Stimulated activated CD4-positive, alpha-beta T cell treated with anti-CD3 and anti-CD28 coated beads, Interleukin-15, amount 100 ng/mL, for 1 hour (primary cell): Measurements from ENCODE around the gene GYPE.
"Not testable (repeated sequence)": the region's sequence is repeated elsewhere in the genome, so short reads cannot be mapped to it uniquely, and the experiment has no call there.

Source experiments
- DNase-seq, 2 donors: peaks; one replicate each; pipeline ENCODE4 v3.0.0-alpha.2; 2020; ENCODE audit warnings: low read depth in 1 of 2, low spot score in 1 of 2

The GYPE gene

DNA sequence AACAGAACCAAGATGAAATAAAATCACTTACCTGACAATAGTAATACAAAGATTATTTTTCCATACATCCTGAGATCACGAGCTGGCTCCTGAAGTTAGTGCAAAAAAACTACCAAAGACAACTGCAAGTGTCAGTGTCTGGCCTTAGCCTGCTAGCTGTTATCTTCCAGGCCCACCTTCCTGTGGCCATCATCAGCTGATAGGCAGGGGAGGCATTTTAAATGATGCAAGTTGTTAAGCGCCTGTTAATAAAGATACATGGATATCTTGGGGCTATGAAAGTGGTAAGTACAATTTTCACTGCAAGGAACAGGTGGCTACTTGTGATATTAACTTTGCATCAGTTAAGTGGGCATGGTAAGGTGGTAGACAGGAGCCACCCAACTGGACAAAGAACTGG lies at the start of gene GYPE:
TSS of gene GYPE (minus strand) at position 120 of the 400 bp plus-strand sequence. CDS start at position 68, 52 bp downstream.
- DNase-seq, result not testable (repeated sequence)

DNA sequence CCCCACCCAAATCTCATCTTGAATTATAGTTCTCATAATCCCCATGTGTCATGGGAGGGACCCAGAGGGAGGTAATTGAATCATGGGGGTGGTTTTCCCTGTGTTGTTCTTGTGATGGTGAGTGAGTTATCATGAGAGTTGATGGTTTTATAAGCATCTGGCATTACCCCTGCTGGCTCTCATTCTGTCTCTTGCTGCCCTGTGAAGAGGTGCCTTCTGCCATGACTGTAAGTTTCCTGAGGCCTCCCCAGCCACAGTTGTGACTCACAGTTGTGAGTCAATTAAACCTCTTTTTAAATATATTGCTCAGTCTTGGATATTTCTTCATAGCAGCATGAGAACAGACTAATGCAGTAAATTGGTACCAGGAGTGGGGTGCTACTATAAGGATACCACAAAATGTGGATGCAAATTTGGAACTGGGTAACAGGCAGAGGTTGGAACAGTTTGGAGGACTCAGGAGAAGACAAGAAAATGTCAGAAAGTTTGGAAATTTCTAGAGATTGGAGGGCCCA lies 46.2 kb upstream of the GYPE start:
- DNase-seq, result not testable (repeated sequence)

DNA sequence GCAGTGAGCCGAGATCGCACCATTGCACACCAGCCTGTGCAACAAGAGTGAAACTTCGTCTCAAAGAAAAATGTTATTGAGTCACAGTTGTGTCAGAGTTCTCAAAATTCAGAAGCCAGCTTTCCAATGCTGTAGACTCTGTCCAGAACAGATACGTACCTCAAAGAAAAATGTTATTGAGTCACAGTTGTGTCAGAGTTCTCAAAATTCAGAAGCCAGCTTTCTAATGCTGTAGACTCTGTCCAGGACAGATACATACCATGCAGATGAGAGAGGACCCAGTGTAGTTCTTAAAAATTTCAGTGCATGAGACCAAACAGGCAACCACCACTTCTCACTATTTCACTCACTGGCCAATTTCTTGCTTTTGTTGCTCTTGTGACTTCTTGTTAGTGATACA lies 45.6 kb upstream of the GYPE start:
- DNase-seq, result not testable (repeated sequence)

- DNase-seq, result not testable (repeated sequence)
These were observed 44.8 kb upstream of the GYPE start for GRCh38 chr4:143950185-143950584.

GRCh38 chr4:143947493-143947892 lies 42.1 kb upstream of the GYPE start:
- DNase-seq, result not testable (repeated sequence)

- not testable (repeated sequence) for DNase-seq
These were observed 35.3 kb upstream of the GYPE start for GRCh38 chr4:143940708-143941107.

- no peak for DNase-seq
These were observed 34.2 kb upstream of the GYPE start for GRCh38 chr4:143939528-143939927.

DNA sequence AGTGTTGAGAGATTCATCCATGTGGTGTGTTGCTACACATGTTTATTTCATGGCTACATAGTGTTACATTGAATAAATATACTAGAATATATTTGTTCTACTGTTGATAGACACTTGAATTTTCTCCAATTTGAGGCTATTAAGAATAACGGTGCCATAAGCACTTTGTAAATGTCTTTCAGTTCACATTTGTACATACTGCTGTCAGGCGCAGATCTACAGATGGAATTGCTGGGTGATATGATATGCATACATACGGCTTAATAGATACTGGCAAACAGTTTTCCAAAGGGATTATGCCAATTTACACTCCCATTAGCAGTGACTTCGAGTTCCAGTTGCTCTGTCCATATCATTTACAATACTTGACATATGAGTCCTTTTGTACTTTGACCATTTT lies 33.5 kb upstream of the GYPE start:
- DNase-seq, result not testable (repeated sequence)

DNA sequence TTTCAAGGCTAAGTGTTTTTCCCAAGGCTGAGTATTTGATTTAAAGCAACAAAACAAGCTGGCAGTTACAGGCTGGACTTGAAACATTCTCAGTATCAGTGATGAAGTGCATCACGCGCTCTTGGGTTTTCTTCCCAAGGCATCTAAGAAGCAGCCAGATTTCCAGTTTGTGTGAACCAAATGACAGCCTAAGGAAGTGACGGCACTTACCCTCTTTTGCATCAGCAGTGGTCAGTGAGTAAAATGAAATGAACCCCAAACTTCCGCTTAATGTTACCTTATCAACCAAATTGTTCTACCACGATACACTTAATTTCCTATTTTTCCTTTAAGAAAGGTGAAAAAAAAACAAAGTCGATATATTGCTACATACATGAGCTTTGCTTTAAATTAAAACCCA lies 15.8 kb upstream of the GYPE start:
- DNase-seq, result no peak

GRCh38 chr4:143916485-143916884 lies 11.1 kb upstream of the GYPE start:
- DNase-seq, result not testable (repeated sequence)

DNA sequence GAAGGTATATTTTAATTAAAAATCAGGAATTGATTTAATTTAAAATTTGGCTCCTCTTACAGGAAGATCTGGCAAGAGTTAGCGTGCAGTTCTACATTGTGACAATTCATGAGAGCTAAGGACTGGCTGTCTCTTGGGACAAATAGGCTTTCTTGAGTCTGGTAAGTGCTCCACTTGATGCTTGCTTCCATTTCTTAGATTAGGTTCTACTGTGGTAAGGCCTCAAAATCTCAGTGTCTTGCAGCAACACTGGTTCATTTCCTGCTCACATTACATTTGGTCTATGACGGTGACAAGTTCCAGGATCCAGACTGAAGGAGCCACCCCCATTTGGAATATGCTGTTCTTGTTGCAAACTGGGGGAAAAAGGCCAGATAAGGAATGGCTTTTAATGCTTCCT lies 7.1 kb upstream of the GYPE start:
- DNase-seq, result not testable (repeated sequence)

DNA sequence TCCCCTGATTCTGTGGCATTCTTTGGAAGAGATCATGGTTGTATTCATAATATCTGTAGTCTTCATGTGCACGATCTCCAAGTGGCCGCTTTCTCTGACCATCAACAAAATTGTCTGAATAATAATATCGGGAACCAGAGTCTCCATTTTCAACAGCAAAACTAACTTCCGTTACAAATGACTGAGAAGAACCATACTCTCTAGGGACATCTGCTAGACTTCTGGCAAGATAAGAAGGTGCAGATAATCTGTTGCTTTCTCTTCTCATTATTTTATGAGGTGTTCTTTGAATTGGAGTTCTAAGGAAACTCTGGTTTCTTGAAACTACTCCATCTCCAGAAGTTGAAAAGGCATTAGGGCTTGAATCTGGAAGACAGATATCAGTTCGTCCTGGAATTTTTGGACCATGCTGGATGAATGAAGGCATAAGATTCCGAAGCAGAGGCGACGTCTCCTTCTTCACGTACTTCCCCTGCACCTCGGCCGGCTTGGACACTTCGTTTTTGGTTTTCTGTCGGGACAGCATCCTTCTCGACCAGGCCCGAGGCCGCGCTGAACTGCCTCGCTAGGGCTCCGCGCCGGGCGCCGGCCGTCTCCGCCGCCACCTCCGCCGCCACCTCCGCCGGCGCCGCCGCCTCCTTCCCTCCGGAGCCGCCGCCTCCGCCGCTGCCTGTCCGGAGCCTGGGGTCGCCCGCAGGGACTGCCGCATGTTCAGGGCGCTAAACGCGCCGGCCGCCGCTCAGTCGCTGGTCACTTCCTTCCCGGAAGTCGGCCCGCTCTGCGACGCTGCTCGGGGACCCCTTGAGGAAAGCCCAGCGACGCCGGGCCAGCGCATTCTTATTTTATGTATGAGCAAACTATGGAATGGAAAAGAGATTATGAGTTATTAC lies 6.4 kb upstream of the GYPE start:
- DNase-seq, result peak in 1 of 2 donors; percentile 24

- DNase-seq, result not testable (repeated sequence)
These were observed 5.5 kb upstream of the GYPE start for GRCh38 chr4:143910906-143911305.

GRCh38 chr4:143907811-143908210 lies 2.5 kb upstream of the GYPE start:
- not testable (repeated sequence) for DNase-seq

- DNase-seq, result not testable (repeated sequence)
These were observed 928 bp downstream of the GYPE start for GRCh38 chr4:143904431-143904830.

DNA sequence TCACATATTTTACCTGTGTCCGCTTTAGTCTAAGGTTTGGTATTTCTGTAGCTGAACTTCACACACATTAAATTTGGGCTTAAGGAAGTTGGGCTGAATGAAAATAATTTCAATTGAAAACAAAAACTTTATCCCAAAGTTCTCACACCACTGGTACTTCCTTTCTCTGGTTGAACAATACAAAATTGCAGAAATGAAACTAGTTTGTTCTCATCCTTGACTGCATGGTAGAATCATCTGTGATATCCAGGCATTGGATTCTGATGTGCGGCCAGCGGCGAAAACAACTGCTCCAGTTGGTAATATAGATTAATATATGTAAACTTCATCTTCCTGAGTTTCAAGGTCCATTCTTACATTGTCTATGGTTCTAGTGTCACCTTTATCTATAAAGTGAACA lies 15.0 kb downstream of the GYPE start:
- DNase-seq, result not testable (repeated sequence)

GRCh38 chr4:143888189-143888588 lies 17.2 kb downstream of the GYPE start:
- DNase-seq, result not testable (repeated sequence)

GRCh38 chr4:143884965-143885364 lies 20.4 kb downstream of the GYPE start:
- DNase-seq, result not testable (repeated sequence)

GRCh38 chr4:143883529-143883928 lies 21.8 kb downstream of the GYPE start:
- DNase-seq, result no peak

GRCh38 chr4:143882892-143883291 lies 22.5 kb downstream of the GYPE start:
- DNase-seq, result no peak

DNA sequence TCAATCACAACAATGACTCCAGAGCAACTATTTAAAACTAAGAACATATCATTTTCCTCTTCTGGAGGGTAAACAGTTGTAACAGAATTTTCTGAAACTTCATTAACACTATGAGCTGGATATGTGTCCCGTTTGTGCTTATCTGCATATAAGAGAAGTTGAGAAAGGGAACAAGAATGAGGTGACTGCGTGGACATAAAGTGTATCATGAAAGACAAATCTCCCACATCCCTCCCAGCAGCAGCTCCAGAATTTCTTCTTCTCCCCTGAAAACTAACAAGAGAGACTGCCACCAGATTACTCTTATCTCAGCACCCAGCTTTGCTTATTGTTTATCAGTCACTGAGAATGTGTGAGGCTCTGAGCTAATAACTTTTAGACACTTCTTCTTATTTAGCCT lies 25.8 kb downstream of the GYPE start:
- DNase-seq, result not testable (repeated sequence)

GRCh38 chr4:143875357-143875756 lies 30.0 kb downstream of the GYPE start:
- not testable (repeated sequence) for DNase-seq
